ENCODE measurements around the gene NR2F1. TPM values are rescaled to one million over a fixed set of nuclear protein-coding genes. Genes with fewer than 3 reads are reported as not detected.

NR2F1 gene
- total RNA-seq, 1 experiment from 2014 or later, result 88.4 TPM

DNA sequence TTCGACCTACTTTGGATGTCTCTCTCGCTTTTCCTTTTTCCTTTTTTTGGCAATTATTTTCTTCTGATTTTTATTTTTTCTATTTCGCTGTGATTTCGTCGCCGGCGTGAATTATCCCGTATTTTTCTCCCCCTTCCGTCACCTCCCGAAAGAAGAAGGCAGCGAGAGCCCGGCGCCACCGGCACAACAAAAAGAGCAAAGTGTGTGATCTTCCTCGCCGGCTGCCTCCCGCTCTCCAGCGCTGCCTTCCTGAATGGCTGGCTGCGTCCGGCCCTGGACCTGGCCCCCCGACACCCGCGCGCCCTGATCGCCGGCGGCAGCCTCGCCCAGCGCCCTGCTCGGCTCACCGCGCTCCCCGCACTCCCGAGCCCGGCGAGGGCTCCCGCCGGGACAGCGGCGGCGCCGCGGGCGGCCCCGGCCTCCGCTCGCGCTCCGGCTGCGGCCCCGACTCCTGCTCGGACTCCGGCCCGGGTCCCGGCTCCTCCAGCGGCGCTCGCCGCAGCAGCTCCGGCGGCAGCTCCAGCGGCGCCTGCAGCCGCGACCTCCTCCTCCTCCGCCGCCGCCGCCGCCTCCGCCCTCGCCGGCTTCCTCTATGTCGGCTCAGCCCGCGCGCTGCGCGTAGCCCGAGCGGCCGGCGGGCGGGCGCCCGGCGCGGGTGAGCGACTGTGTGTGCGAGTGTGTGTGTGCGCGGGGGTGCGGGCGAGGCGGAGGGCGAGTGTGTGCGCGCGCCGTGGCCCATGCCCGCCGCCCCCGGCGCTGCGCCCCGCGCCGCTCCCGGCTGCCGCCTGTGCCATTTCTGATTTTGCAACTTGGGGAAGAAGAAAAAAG, 960 bp downstream of the NR2F1 start:
- H3K9ac ChIP-seq (ENCODE audit: low read length), result peak overlapping the region; percentile 75
- H4K20me1 ChIP-seq (ENCODE audit: low read length), result peaks cover 19% of the 10 kb centered on the region
- H3K4me3 ChIP-seq (ENCODE audit: low read length), result peak overlapping the region; percentile 86
- H3K9me3 ChIP-seq (ENCODE audit: low read length), result no peaks in the 10 kb centered on the region
- peaks cover 71% of the 10 kb centered on the region for H3K79me2 ChIP-seq (ENCODE audit: low read length)
- no peaks in the 10 kb centered on the region for H3F3A ChIP-seq (ENCODE audit: low read length, unreplicated experiment)
- POLR2A ChIA-PET (ENCODE audit: unreplicated experiment), result interaction anchor here (0.6 kb wide), 2 partner anchors 218 to 666 kb away, joined by 3 read pairs; no protein-coding TSS in a partner anchor
- ATAC-seq (peak; percentile 1; the same call in 1 of the 2 replicates), DNase-seq (peak; percentile 57)
- H3K9me2 ChIP-seq (replicated peaks; ENCODE audit: low read length), result no peaks in the 10 kb centered on the region
- H3K36me3 ChIP-seq (ENCODE audit: low read depth, low read length), result peaks cover 12% of the 10 kb centered on the region
- H3K4me1 ChIP-seq (ENCODE audit: insufficient read depth, low read length), result peaks cover 14% of the 10 kb centered on the region
- peak overlapping the region; percentile 91 for H3K4me2 ChIP-seq (ENCODE audit: low read length)
- TF ChIP-seq EZH2 (IDR thresholded peaks at IDR 0.05; ENCODE audit: low read length, unreplicated experiment) (no peak), EZH2phosphoT487 (IDR thresholded peaks at IDR 0.05; ENCODE audit: borderline replicate concordance, low read length) (0 out of 2 replicates have a peak, but pooled peaks have one; percentile 42)
- TF ChIP-seq, protein P1, sequence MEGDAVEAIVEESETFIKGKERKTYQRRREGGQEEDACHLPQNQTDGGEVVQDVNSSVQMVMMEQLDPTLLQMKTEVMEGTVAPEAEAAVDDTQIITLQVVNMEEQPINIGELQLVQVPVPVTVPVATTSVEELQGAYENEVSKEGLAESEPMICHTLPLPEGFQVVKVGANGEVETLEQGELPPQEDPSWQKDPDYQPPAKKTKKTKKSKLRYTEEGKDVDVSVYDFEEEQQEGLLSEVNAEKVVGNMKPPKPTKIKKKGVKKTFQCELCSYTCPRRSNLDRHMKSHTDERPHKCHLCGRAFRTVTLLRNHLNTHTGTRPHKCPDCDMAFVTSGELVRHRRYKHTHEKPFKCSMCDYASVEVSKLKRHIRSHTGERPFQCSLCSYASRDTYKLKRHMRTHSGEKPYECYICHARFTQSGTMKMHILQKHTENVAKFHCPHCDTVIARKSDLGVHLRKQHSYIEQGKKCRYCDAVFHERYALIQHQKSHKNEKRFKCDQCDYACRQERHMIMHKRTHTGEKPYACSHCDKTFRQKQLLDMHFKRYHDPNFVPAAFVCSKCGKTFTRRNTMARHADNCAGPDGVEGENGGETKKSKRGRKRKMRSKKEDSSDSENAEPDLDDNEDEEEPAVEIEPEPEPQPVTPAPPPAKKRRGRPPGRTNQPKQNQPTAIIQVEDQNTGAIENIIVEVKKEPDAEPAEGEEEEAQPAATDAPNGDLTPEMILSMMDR (conservative IDR thresholded peaks at IDR 0.05; ENCODE audit: low read depth, low read length), result no peak
- H2AFZ ChIP-seq (ENCODE audit: low read length), result 0 out of 2 replicates have a peak overlapping the region, but pooled peaks have one; percentile 29
- peak overlapping the region; percentile 70 for H3K27ac ChIP-seq (ENCODE audit: low read length)
- no peaks in the 10 kb centered on the region for H3K27me3 ChIP-seq (ENCODE audit: low read length)
- intact Hi-C loops (cut with micrococcal nuclease), result loop anchor here (1.0 to 10.0 kb wide), 13 partner anchors 23 to 1031 kb away; no protein-coding TSS in a partner anchor
- CTCF ChIA-PET, result interaction anchor here (0.7 to 1.9 kb wide), 3 partner anchors 205 to 719 kb away, joined by 3 to 13 read pairs (median 6); no protein-coding TSS in a partner anchor
- BruUV-seq (replicated peaks), result no TSS peak

DNA sequence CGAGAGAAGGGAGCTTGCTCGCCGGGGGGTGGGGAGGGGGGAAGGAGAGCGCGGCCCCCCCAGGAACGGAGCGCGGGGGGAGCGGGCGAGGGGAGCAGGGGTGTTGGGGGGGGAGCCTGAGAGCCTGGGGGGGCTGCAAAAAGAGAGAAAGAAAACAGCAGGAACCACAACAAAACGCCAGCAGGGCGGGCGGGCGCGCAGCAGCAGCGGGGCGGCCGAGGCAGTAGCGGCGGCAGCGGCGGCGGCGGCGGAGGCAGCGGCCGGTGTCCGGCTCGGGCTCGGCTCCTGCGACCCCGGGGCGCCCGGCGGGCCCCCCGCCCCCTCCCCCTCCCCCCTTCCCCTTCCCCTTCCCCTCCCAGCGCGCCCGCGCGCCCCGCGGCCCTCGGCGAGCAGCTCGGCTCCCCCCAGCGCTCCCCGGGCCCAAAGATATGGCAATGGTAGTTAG, 1.6 kb downstream of the NR2F1 start:
- peaks cover 20% of the 10 kb centered on the region for H3K4me1 ChIP-seq (ENCODE audit: insufficient read depth, low read length)
- no peak for DNase-seq
- ChIA-PET CTCF (no interaction called here), POLR2A (ENCODE audit: unreplicated experiment) (interaction anchor here (0.6 kb wide), 2 partner anchors 217 to 666 kb away, joined by 3 read pairs; no protein-coding TSS in a partner anchor)
- TF ChIP-seq EZH2phosphoT487 (IDR thresholded peaks at IDR 0.05; ENCODE audit: borderline replicate concordance, low read length) (no peak), EZH2 (IDR thresholded peaks at IDR 0.05; ENCODE audit: low read length, unreplicated experiment) (no peak)
- TF ChIP-seq, protein P1 (conservative IDR thresholded peaks at IDR 0.05; ENCODE audit: low read depth, low read length), result no peak
- no TSS peak for BruUV-seq (replicated peaks)
- peaks cover 19% of the 10 kb centered on the region for H3K36me3 ChIP-seq (ENCODE audit: low read depth, low read length)
- H3K27me3 ChIP-seq (ENCODE audit: low read length), result no peaks in the 10 kb centered on the region
- no peak for ATAC-seq
- H3K4me3 ChIP-seq (ENCODE audit: low read length), result peak overlapping the region; percentile 93
- peaks cover 25% of the 10 kb centered on the region for H4K20me1 ChIP-seq (ENCODE audit: low read length)
- intact Hi-C loops (cut with micrococcal nuclease), result loop anchor here (5.0 to 10.0 kb wide), 6 partner anchors 67 to 900 kb away; no protein-coding TSS in a partner anchor
- no peaks in the 10 kb centered on the region for H3K9me2 ChIP-seq (replicated peaks; ENCODE audit: low read length)
- no peaks in the 10 kb centered on the region for H3F3A ChIP-seq (ENCODE audit: low read length, unreplicated experiment)
- no peak overlapping the region for H2AFZ ChIP-seq (ENCODE audit: low read length)
- H3K9me3 ChIP-seq (ENCODE audit: low read length), result no peaks in the 10 kb centered on the region
- peak overlapping the region; percentile 75; the same call in 1 of the 2 replicates for H3K9ac ChIP-seq (ENCODE audit: low read length)
- H3K27ac ChIP-seq (ENCODE audit: low read length), result no peak overlapping the region
- H3K4me2 ChIP-seq (ENCODE audit: low read length), result no peak overlapping the region
- H3K79me2 ChIP-seq (ENCODE audit: low read length), result peaks cover 71% of the 10 kb centered on the region
